Measurements from ENCODE around the gene IKBIP. TPM values are rescaled to one million over a fixed set of nuclear protein-coding genes. Genes with fewer than 3 reads are reported as not detected.

The IKBIP gene
- total and polyA plus RNA-seq, 2 donors (not counting 1 experiment from before 2014, with no cell fraction given), result 1.7 to 12.0 TPM

- H3K27ac ChIP-seq (ENCODE audit: low read length in 2 of 2), result no peak overlapping the region
- H3K36me3 ChIP-seq (replicated peaks in 1 of 2; ENCODE audit: control extremely low read depth in 1 of 2, control insufficient read depth in 1 of 2, extremely low read depth in 1 of 2, insufficient read depth in 2 of 2, low read length in 1 of 2), result no peaks in the 10 kb centered on the region
- no peak overlapping the region for H2AFZ ChIP-seq (ENCODE audit: insufficient read depth, low read depth, low read length, poor library complexity, severe bottlenecking)
- H3K27me3 ChIP-seq (replicated peaks in 1 of 4; ENCODE audit: control extremely low read depth in 1 of 4, control insufficient read depth in 3 of 4, insufficient read depth in 4 of 4, low read length in 3 of 4), result no peaks in the 10 kb centered on the region
- TF ChIP-seq CTCF (IDR thresholded peaks at IDR 0.05) (no peak), EZH2 (IDR thresholded peaks at IDR 0.05; ENCODE audit: borderline replicate concordance, insufficient read depth, low read depth, low read length, poor library complexity, severe bottlenecking) (no peak)
- DNase-seq (no peak), ATAC-seq (ENCODE audit: low read depth) (no peak)
- WGBS (ENCODE audit: insufficient coverage), result 94% methylated on average over 5 of the region's 5 CpGs
- no peaks in the 10 kb centered on the region for H4K20me1 ChIP-seq (ENCODE audit: control insufficient read depth, insufficient read depth, low read length, poor library complexity, severe bottlenecking)
- no peaks in the 10 kb centered on the region for H3K79me2 ChIP-seq (ENCODE audit: control insufficient read depth, insufficient read depth, low read length)
- H3K27ac Mint-ChIP-seq, result no peak overlapping the region
- H3K4me1 Mint-ChIP-seq, result no peaks in the 10 kb centered on the region
- intact Hi-C loops (cut with micrococcal nuclease), result no loop called here
- no peaks in the 10 kb centered on the region for H3K9me3 ChIP-seq (ENCODE audit: control extremely low read depth in 1 of 3, control insufficient read depth in 2 of 3, insufficient read depth in 1 of 3, low read length in 2 of 3)
- H3K4me3 Mint-ChIP-seq, result no peak overlapping the region
- ChIA-PET CTCF (interaction anchor here (1.4 kb wide), 1 partner anchor 12 kb away, joined by 7 read pairs; no protein-coding TSS in a partner anchor), POLR2A (no interaction called here)
- H3K4me3 ChIP-seq (ENCODE audit: control extremely low read depth in 1 of 5, extremely low read depth in 1 of 5, insufficient read depth in 1 of 5, low read depth in 2 of 5, low read length in 4 of 5), result no peak overlapping the region
- no peak overlapping the region for H3K9ac ChIP-seq (ENCODE audit: low read length)
- no peak overlapping the region for H3K4me2 ChIP-seq (replicated peaks; ENCODE audit: low read depth, low read length, poor library complexity, severe bottlenecking)
- no peaks in the 10 kb centered on the region for H3K9me3 Mint-ChIP-seq (ENCODE audit: insufficient read depth)
- no peaks in the 10 kb centered on the region for H3K4me1 ChIP-seq (ENCODE audit: control insufficient read depth in 2 of 2, insufficient read depth in 2 of 2, low read length in 2 of 2)
- H3K27me3 Mint-ChIP-seq, result peaks cover 3% of the 10 kb centered on the region
Observed at GRCh38 chr12:98579347-98579746, 65.2 kb downstream of the IKBIP start.

- Histone ChIP-seq H3K9ac (ENCODE audit: low read length) (no peak overlapping the region), H3K4me3 (ENCODE audit: control extremely low read depth in 1 of 5, extremely low read depth in 1 of 5, insufficient read depth in 1 of 5, low read depth in 2 of 5, low read length in 4 of 5) (no peak overlapping the region), H4K20me1 (ENCODE audit: control insufficient read depth, insufficient read depth, low read length, poor library complexity, severe bottlenecking) (no peaks in the 10 kb centered on the region), H3K27ac (ENCODE audit: low read length in 2 of 2) (no peak overlapping the region), H3K27me3 (replicated peaks in 1 of 4; ENCODE audit: control extremely low read depth in 1 of 4, control insufficient read depth in 3 of 4, insufficient read depth in 4 of 4, low read length in 3 of 4) (no peaks in the 10 kb centered on the region), H3K9me3 (ENCODE audit: control extremely low read depth in 1 of 3, control insufficient read depth in 2 of 3, insufficient read depth in 1 of 3, low read length in 2 of 3) (no peaks in the 10 kb centered on the region), H3K36me3 (replicated peaks in 1 of 2; ENCODE audit: control extremely low read depth in 1 of 2, control insufficient read depth in 1 of 2, extremely low read depth in 1 of 2, insufficient read depth in 2 of 2, low read length in 1 of 2) (no peaks in the 10 kb centered on the region), H2AFZ (ENCODE audit: insufficient read depth, low read depth, low read length, poor library complexity, severe bottlenecking) (no peak overlapping the region), H3K4me2 (replicated peaks; ENCODE audit: low read depth, low read length, poor library complexity, severe bottlenecking) (no peak overlapping the region), H3K79me2 (ENCODE audit: control insufficient read depth, insufficient read depth, low read length) (no peaks in the 10 kb centered on the region), H3K4me1 (ENCODE audit: control insufficient read depth in 2 of 2, insufficient read depth in 2 of 2, low read length in 2 of 2) (no peaks in the 10 kb centered on the region)
- H3K4me3 Mint-ChIP-seq, result no peak overlapping the region
- no CpG with 5 or more reads among the region's 2 CpGs for WGBS (ENCODE audit: insufficient coverage)
- DNase-seq, result no peak
- CTCF ChIA-PET, result interaction anchor here (0.9 to 1.4 kb wide), 2 partner anchors 12 to 13 kb away, joined by 3 to 7 read pairs; no protein-coding TSS in a partner anchor
- H3K4me1 Mint-ChIP-seq, result no peaks in the 10 kb centered on the region
- no peak for ATAC-seq (ENCODE audit: low read depth)
- no peaks in the 10 kb centered on the region for H3K9me3 Mint-ChIP-seq (ENCODE audit: insufficient read depth)
- no peak for TF ChIP-seq EZH2 (IDR thresholded peaks at IDR 0.05; ENCODE audit: borderline replicate concordance, insufficient read depth, low read depth, low read length, poor library complexity, severe bottlenecking)
- no peak for TF ChIP-seq CTCF (IDR thresholded peaks at IDR 0.05)
- peaks cover 3% of the 10 kb centered on the region for H3K27me3 Mint-ChIP-seq
- intact Hi-C loops (cut with micrococcal nuclease), result no loop called here
- H3K27ac Mint-ChIP-seq, result no peak overlapping the region
- POLR2A ChIA-PET, result no interaction called here
Observed at GRCh38 chr12:98578821-98579220, 65.8 kb downstream of the IKBIP start.

Measured in B cell (primary cell).